Immature natural killer cell (primary cell): ENCODE measurements around the gene GSTM1. TPM values are rescaled to one million over a fixed set of nuclear protein-coding genes. Genes with fewer than 3 reads are reported as not detected.
A peak's percentile ranks its signal among the peaks of the same experiment; 100 is the strongest.

Experiments
- DNase-seq, 3 donors: peaks; one replicate each; pipeline ENCODE4 v3.0.0; 2022; ENCODE audit warnings: mixed read lengths in 1 of 3
- H3K27ac Mint-ChIP-seq, 6 donors: one replicate each; pipeline ENCODE4 v1.8.0; 2020; ENCODE audit warnings: mixed read lengths in 6 of 6, mild to moderate bottlenecking in 5 of 6, inconsistent platforms in 4 of 6, moderate library complexity in 3 of 6
- H3K27me3 Mint-ChIP-seq, 3 donors: one replicate each; pipeline ENCODE4 v1.8.0; 2020 to 2021; ENCODE audit warnings: low read depth in 3 of 3, mild to moderate bottlenecking in 3 of 3, mixed read lengths in 3 of 3, moderate library complexity in 3 of 3, inconsistent platforms in 1 of 3
- H3K36me3 Mint-ChIP-seq, 3 donors: one replicate each; pipeline ENCODE4 v1.8.0; 2020; ENCODE audit warnings: mixed read lengths in 3 of 3, inconsistent platforms in 2 of 3, mild to moderate bottlenecking in 2 of 3
- H3K4me1 Mint-ChIP-seq, 2 donors: one replicate each; pipeline ENCODE4 v1.8.0; 2020; ENCODE audit warnings: inconsistent platforms in 2 of 2, mild to moderate bottlenecking in 2 of 2, mixed read lengths in 2 of 2, moderate library complexity in 1 of 2
- H3K4me3 Mint-ChIP-seq, 5 donors: one replicate each; pipeline ENCODE4 v1.8.0; 2020; ENCODE audit warnings: mild to moderate bottlenecking in 5 of 5, mixed read lengths in 5 of 5, inconsistent platforms in 3 of 5, moderate library complexity in 3 of 5
- H3K9me3 Mint-ChIP-seq, 6 donors: one replicate each; pipeline ENCODE4 v1.8.0; 2020; ENCODE audit warnings: mild to moderate bottlenecking in 6 of 6, mixed read lengths in 6 of 6, inconsistent platforms in 4 of 6, moderate library complexity in 3 of 6
- polyA plus RNA-seq, 3 donors: library from polyadenylated mRNA; unstranded; fragments of 300-500 nt; fragmentation: Illumina TruSeq; gene quantifications; one replicate each; pipeline ENCODE4 v1.2.3, GENCODE V29; 2021

Gene GSTM1
- polyA plus RNA-seq, 3 donors from 2014 or later = 35.4 TPM; not detected in 2

DNA sequence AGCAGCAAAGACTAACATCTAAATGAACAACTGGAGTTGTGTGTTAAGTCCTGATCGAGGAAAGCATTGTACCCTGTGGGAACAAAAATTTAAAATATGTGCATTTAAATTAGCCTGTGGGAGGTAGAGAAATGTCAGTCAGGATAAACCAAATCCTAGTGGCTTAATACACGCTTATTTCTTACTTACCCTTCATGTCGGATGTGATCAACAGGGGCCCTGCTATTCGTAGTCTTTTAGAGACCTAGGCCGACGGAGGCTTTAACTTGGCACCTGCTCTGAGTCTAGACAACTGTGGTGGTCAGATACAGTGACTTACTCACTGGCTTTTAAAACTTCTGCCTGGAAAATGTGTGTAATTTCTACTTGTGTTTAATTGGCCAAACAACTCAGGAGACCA, 43.0 kb downstream of the GSTM1 start:
- Mint-ChIP-seq H3K9me3 (no peaks in the 10 kb centered on the region), H3K4me1 (no peaks in the 10 kb centered on the region), H3K36me3 (no peaks in the 10 kb centered on the region), H3K27me3 (peaks cover 2 to 5% (median 2%) of the 10 kb centered on the region in 3 donors), H3K27ac (no peak overlapping the region), H3K4me3 (no peak overlapping the region)
- DNase-seq = no peak

DNA sequence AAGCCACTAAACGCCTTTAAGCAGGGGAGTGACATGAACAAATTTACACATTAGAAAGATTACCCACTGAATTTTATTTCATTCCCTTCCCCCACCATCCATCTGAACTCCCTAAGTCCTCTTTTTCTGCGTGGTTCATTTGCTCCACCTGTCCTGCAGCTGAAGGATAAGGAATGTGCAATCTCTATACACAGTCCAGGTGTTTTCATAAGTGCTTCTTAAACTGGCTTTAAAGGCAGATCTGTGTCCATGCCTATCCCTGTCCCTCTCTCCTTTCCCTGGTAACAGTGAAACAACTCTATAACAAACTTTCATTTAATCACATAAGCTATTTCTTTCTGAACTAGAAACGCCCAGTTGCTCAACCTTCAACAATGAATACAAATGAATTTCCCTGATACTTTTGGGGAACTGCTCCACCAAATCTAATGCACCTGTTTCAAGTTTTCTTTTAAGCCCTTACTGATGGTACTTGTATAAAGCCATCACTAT, 44.8 kb downstream of the GSTM1 start:
- no peaks in the 10 kb centered on the region for H3K9me3 Mint-ChIP-seq
- no peak for DNase-seq
- H3K4me3 Mint-ChIP-seq = no peak overlapping the region
- no peaks in the 10 kb centered on the region for H3K4me1 Mint-ChIP-seq
- H3K27ac Mint-ChIP-seq = no peak overlapping the region
- peaks cover 2% of the 10 kb centered on the region in 3 donors for H3K27me3 Mint-ChIP-seq
- no peaks in the 10 kb centered on the region for H3K36me3 Mint-ChIP-seq

DNA sequence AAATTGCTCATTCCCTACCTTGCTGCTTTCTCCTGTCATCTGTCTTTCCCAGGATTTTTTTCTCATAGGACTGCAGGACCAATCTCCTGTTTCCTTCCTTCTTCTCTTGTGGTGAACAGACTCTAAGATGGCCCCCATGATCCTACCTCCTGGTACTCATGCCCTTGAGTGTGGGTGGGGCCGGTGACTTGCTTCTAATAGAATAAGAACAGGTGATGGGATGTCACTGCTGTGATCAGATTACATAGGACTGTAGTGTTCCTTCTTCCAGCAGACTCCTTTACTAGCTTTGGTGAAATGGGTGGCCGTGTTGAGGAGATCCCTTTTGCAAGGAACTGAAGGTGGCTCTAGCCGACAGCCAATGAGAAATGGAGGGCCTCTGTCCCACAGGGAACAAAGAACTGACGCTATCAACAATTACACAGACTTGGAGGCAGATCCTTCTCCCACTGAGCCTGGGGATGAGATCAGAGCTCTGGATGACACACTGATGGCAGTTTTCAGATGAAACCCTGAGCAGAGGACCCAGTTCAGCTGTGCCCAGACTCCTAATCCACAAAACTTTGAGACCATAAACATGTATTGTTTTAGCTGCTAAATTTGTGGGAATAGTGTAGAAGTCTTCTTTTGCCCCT, 45.7 kb downstream of the GSTM1 start:
- no peaks in the 10 kb centered on the region for H3K36me3 Mint-ChIP-seq
- no peak for DNase-seq
- no peaks in the 10 kb centered on the region for H3K9me3 Mint-ChIP-seq
- H3K27me3 Mint-ChIP-seq = peaks cover under 1 to 6% (median 2%) of the 10 kb centered on the region in 3 donors
- no peaks in the 10 kb centered on the region for H3K4me1 Mint-ChIP-seq
- H3K4me3 Mint-ChIP-seq = no peak overlapping the region
- H3K27ac Mint-ChIP-seq = no peak overlapping the region

GRCh38 chr1:109739738-109740614, 52.4 kb downstream of the GSTM1 start:
- Mint-ChIP-seq H3K27ac (peak overlapping the region in 2 of 6 donors; percentile 49 to 81), H3K4me1 (peaks cover 10 to 13% of the 10 kb centered on the region in 2 donors), H3K36me3 (no peaks in the 10 kb centered on the region), H3K9me3 (peaks cover 0 to 2% (median 0%) of the 10 kb centered on the region in 6 donors), H3K27me3 (peaks cover 4 to 14% (median 11%) of the 10 kb centered on the region in 3 donors), H3K4me3 (peak overlapping the region; percentile 84 to 94 (median 88))
- DNase-seq = peak; percentile 70 to 72 (median 72)

- peaks cover 5 to 14% (median 11%) of the 10 kb centered on the region in 3 donors for H3K27me3 Mint-ChIP-seq
- H3K9me3 Mint-ChIP-seq = peaks cover 0 to 2% (median 0%) of the 10 kb centered on the region in 6 donors
- no peaks in the 10 kb centered on the region for H3K36me3 Mint-ChIP-seq
- peak within 1 kb of the TSS; percentile 84 to 94 (median 88) for H3K4me3 Mint-ChIP-seq
- peak within 1 kb of the TSS in 2 of 6 donors; percentile 45 to 81 for H3K27ac Mint-ChIP-seq
- peaks cover 10 to 13% of the 10 kb centered on the region in 2 donors for H3K4me1 Mint-ChIP-seq
- DNase-seq = no peak
Observed at GRCh38 chr1:109740615-109741373, 53.2 kb downstream of the GSTM1 start, which contains the start of gene GSTM3. Gene GSTM3, minus strand, starts transcription at chr1:109741038. Its CDS starts 751 bp downstream, at chr1:109740287.

Other genes with a start within 250 kb of the GSTM1 start
- under 1 TPM in 2 of 3 donors, not detected in 1; 0.08 to 0.28 TPM for gene SYPL2, start 221.3 kb upstream of the GSTM1 start, polyA plus RNA-seq
- gene ATXN7L2, start 203.9 kb upstream of the GSTM1 start, polyA plus RNA-seq = 1 to 10 TPM in 2 of 3 donors, under 1 TPM in 1; 0.94 to 8.9 (median 4.1) TPM
- 10 to 100 TPM in 2 of 3 donors, 1 to 10 TPM in 1; 8.8 to 20.3 (median 10.2) TPM for gene CYB561D1, start 193.7 kb upstream of the GSTM1 start, polyA plus RNA-seq
- gene AMIGO1, start 178.1 kb upstream of the GSTM1 start, polyA plus RNA-seq = 10 to 100 TPM in 1 of 3 donors, 1 to 10 TPM in 2; 3.6 to 12.5 (median 5.0) TPM
- gene GPR61, start 147.9 kb upstream of the GSTM1 start, polyA plus RNA-seq = not detected
- 10 to 100 TPM in 2 of 3 donors, 1 to 10 TPM in 1; 8.8 to 16.8 (median 10.3) TPM for gene GNAI3, start 139.2 kb upstream of the GSTM1 start, polyA plus RNA-seq
- not detected for gene GNAT2, start 68.2 kb upstream of the GSTM1 start, polyA plus RNA-seq
- gene AMPD2, start 68.0 kb upstream of the GSTM1 start, polyA plus RNA-seq = 10 to 100 TPM; 14.7 to 40.3 (median 28.3) TPM
- 10 to 100 TPM; 10.9 to 33.4 (median 21.0) TPM for gene GSTM4, start 31.7 kb upstream of the GSTM1 start, polyA plus RNA-seq
- gene GSTM2, start 19.8 kb upstream of the GSTM1 start, polyA plus RNA-seq = 10 to 100 TPM; 32.6 to 51.2 (median 42.5) TPM
- under 1 TPM in 1 of 3 donors, not detected in 2; 0.23 TPM for gene GSTM5, start 24.4 kb downstream of the GSTM1 start, polyA plus RNA-seq
- 1 to 10 TPM; 1.1 to 7.1 (median 5.9) TPM for gene GSTM3, start 53.2 kb downstream of the GSTM1 start, polyA plus RNA-seq
- under 1 TPM in 2 of 3 donors, not detected in 1; 0.09 to 0.13 TPM for gene EPS8L3, start 76.1 kb downstream of the GSTM1 start, polyA plus RNA-seq
- under 1 TPM; 0.55 to 0.97 (median 0.65) TPM for gene CSF1, start 223.0 kb downstream of the GSTM1 start, polyA plus RNA-seq